Right lobe of liver (tissue), 6 donors: ENCODE measurements around the gene CCL22. TPM values are rescaled to one million over a fixed set of nuclear protein-coding genes. Genes with fewer than 3 reads are reported as not detected.

Experiments used
- ATAC-seq, 4 donors: fragments of 200-7000 bp; cut with Tn5 transposase; one replicate each; pipeline ENCODE4 v1.9.1; 2020; ENCODE audit warnings: mild to moderate bottlenecking in 4 of 4, moderate library complexity in 4 of 4
- DNase-seq, 3 donors: peaks; one replicate each; pipeline ENCODE4 v3.0.0-alpha.2; 2020
- H3K27ac ChIP-seq, 3 donors: fragments of 200-600 bp; one replicate each; pipeline ENCODE4 v1.8.0; 2022
- H3K27me3 ChIP-seq, 2 donors: fragments of 200-600 bp; one replicate each; pipeline ENCODE4 v1.8.0; 2022
- H3K36me3 ChIP-seq, 4 donors: fragments of 200-600 bp; sonication (generic) in 1 of 4; one replicate each; pipeline versions ENCODE4 v1.5.1 to v1.8.0; 2017 to 2022; ENCODE audit warnings: control low read depth in 1 of 4
- H3K4me1 ChIP-seq, 4 donors: fragments of 200-600 bp; sonication (generic) in 1 of 4; one replicate each; pipeline versions ENCODE4 v1.5.1 to v1.8.0; 2017 to 2022; ENCODE audit warnings: control low read depth in 1 of 4
- H3K4me3 ChIP-seq, 3 donors: fragments of 200-600 bp; one replicate each; pipeline ENCODE4 v1.8.0; 2022
- H3K9me3 ChIP-seq, 4 donors: fragments of 200-600 bp; sonication (generic) in 1 of 4; one replicate each; pipeline versions ENCODE4 v1.5.1 to v1.8.0; 2017 to 2022; ENCODE audit warnings: control low read depth in 1 of 4
- CTCF ChIP-seq, 4 donors: fragments of 200-600 bp in 3 of 4; fragments of 450-650 bp in 1 of 4; IDR thresholded peaks; one replicate each; pipeline versions ENCODE4 v1.5.1 to v1.8.0; 2016 to 2022; ENCODE audit warnings: antibody characterized with exemption in 4 of 4, mild to moderate bottlenecking in 2 of 4
- POLR2A ChIP-seq: fragments of 450-650 bp; IDR thresholded peaks from one replicate; pipeline ENCODE4 v1.6.1; 2017; ENCODE audit warnings: antibody characterized with exemption, mild to moderate bottlenecking
- WGBS: methylation state at CpG from one replicate; pipeline ENCODE4 v1.1.6; 2018; ENCODE audit warnings: low coverage, low lambda C conversion rate; ENCODE audit not compliant: insufficient coverage; ENCODE audit errors: missing lambda C conversion rate; 5-methylcytosine and 5-hydroxymethylcytosine counted together
- intact Hi-C, 2 donors: fragments of 100-400 bp; cut with DNase I; formaldehyde crosslinking; loops; one replicate each; pipeline versions ENCODE4 v1.11.2 to v1.14.1; 2022
- total RNA-seq, 6 experiments: library from RNA; depleted of rRNA in 2 of 6; stranded (reverse); fragments of >200 nt in 2 of 6; fragmentation: NEBNext Ultra II Directional in 3 of 6; extraction: Animal tissue kit (Norgen Biotek cat#: 25700) in 3 of 6; gene quantifications; one replicate each; pipeline versions ENCODE4 v1.1.0 to v1.2.4, GENCODE V29; 2016 to 2023
- donor health status: DM: no; HTN: yes; CAD: no.
- donor health status: DM: no; HTN: no; CAD: no.
- donor health status: DM: no; HTN: no; CAD: no.
- donor health status: DM: no; HTN: yes; CAD: no.
- donor health status: DM: no; HTN: yes; CAD: no.

Gene CCL22
- total RNA-seq, 6 experiments from 2014 or later, result 0.12 to 0.16 TPM; not detected in 4

DNA sequence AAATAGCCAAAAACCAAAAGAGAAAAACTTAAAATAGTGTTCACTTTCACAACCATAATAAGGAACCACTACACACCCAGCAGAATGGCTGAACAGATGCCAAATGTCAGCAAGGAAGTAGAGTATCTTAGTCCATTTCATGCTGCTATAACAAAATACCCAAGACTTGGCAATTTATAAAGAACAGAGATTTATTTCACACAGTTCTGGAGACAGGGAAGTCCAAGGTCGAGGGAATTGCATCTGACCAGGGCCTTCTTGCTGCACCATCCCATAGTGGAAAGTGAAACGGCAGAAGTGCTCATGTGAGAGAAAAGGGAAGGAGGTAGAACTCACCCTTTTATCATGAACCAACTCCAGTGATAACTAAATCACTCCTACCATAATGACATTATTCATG lies 33.8 kb upstream of the CCL22 start:
- DNase-seq (no peak), ATAC-seq (peak in 2 of 4 donors; percentile 21 to 37)
- H3K27ac ChIP-seq, result no peak overlapping the region
- no peaks in the 10 kb centered on the region for H3K9me3 ChIP-seq
- WGBS, result 45% methylated on average over 2 of the region's 2 CpGs
- no peaks in the 10 kb centered on the region for H3K27me3 ChIP-seq
- H3K36me3 ChIP-seq, result no peaks in the 10 kb centered on the region
- intact Hi-C loops, result no loop called here
- H3K4me1 ChIP-seq, result no peaks in the 10 kb centered on the region
- no peak overlapping the region for H3K4me3 ChIP-seq
- TF ChIP-seq CTCF (IDR thresholded peaks at IDR 0.05) (no peak), POLR2A (no peak)

DNA sequence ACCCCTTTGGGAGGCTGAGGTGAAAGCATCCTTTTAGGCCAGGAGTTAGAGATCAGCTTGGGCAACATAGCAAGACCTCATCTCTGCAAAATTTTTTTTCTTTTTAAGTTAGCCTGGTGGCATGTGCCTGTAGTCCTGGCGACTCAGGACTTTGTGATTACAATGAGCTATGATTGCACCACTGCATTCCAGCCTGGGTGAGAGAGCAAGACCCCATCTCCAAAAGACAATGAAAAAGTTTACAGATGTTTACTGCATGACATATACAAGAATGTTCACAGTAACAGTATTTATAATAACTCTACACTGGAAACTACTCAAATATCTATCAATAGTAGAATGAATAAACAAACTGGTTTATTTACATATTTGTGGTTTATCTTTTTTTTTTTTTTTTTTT lies 33.1 kb upstream of the CCL22 start:
- Histone ChIP-seq H3K27me3 (no peaks in the 10 kb centered on the region), H3K9me3 (no peaks in the 10 kb centered on the region), H3K4me1 (no peaks in the 10 kb centered on the region), H3K27ac (no peak overlapping the region), H3K4me3 (no peak overlapping the region), H3K36me3 (no peaks in the 10 kb centered on the region)
- intact Hi-C loops, result no loop called here
- no peak for ATAC-seq
- TF ChIP-seq POLR2A (no peak), CTCF (IDR thresholded peaks at IDR 0.05) (no peak)
- 57% methylated on average over 1 of the region's 1 CpG for WGBS
- no peak for DNase-seq

GRCh38 chr16:57329718-57330327 lies 28.8 kb upstream of the CCL22 start:
- H3K4me3 ChIP-seq, result no peak overlapping the region
- H3K9me3 ChIP-seq, result no peaks in the 10 kb centered on the region
- H3K36me3 ChIP-seq, result no peaks in the 10 kb centered on the region
- WGBS, result 63% methylated on average over 8 of the region's 8 CpGs
- TF ChIP-seq POLR2A (no peak), CTCF (IDR thresholded peaks at IDR 0.05) (no peak)
- intact Hi-C loops, result no loop called here
- DNase-seq (no peak), ATAC-seq (no peak)
- no peak overlapping the region for H3K27ac ChIP-seq
- H3K4me1 ChIP-seq, result no peaks in the 10 kb centered on the region
- H3K27me3 ChIP-seq, result no peaks in the 10 kb centered on the region

DNA sequence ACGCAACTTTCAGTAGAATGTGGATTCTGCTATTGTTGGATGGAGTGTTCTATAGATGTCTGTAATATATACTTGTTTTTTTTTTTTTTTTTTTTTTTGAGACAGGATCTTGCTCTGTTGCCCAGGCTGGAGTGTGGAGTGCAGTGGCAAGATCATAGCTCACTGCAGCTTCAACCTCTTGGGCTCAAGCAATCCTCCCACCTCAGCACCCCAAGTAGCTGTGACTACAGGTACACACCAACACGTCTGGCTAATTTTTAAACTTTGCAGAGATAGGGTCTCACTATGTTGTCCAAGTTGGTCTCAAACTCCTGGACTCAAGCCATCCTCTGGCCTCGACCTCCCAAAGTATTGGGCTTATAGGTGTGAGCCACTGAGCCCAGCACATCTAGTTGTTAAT lies 27.2 kb upstream of the CCL22 start:
- WGBS, result 69% methylated on average over 3 of the region's 3 CpGs
- no peak overlapping the region for H3K27ac ChIP-seq
- no peak overlapping the region for H3K4me3 ChIP-seq
- intact Hi-C loops, result no loop called here
- no peaks in the 10 kb centered on the region for H3K4me1 ChIP-seq
- TF ChIP-seq POLR2A (no peak), CTCF (IDR thresholded peaks at IDR 0.05) (no peak)
- H3K9me3 ChIP-seq, result no peaks in the 10 kb centered on the region
- no peaks in the 10 kb centered on the region for H3K27me3 ChIP-seq
- no peak for ATAC-seq
- no peaks in the 10 kb centered on the region for H3K36me3 ChIP-seq
- no peak for DNase-seq

GRCh38 chr16:57333402-57333801 lies 25.2 kb upstream of the CCL22 start:
- H3K27me3 ChIP-seq, result no peaks in the 10 kb centered on the region
- WGBS, result no CpG with 5 or more reads among the region's 1 CpG
- H3K36me3 ChIP-seq, result no peaks in the 10 kb centered on the region
- ATAC-seq, result no peak
- no peak overlapping the region for H3K4me3 ChIP-seq
- no peaks in the 10 kb centered on the region for H3K9me3 ChIP-seq
- TF ChIP-seq POLR2A (no peak), CTCF (IDR thresholded peaks at IDR 0.05) (no peak)
- no peak for DNase-seq
- no peak overlapping the region for H3K27ac ChIP-seq
- no peaks in the 10 kb centered on the region for H3K4me1 ChIP-seq
- intact Hi-C loops, result no loop called here
